H1 (cell line): ENCODE measurements around the gene RNASE7. TPM values are rescaled to one million over a fixed set of nuclear protein-coding genes. Genes with fewer than 3 reads are reported as not detected.

ENCODE experiments used
- CTCF ChIA-PET: fragments of 300-600 bp; sonication (Branson Sonifier 250); formaldehyde crosslinking; loops from one replicate; lab custom pipeline; 2021; ENCODE audit not compliant: partially characterized antibody; lab: Charles Lee
- POLR2A ChIA-PET: fragments of 300-600 bp; sonication (Branson Sonifier 250); formaldehyde crosslinking; loops from one replicate; lab custom pipeline; 2021; ENCODE audit warnings: inconsistent platforms; ENCODE audit not compliant: partially characterized antibody; lab: Charles Lee
- DNase-seq, 2 experiments: peaks; one replicate each; pipeline versions ENCODE4 v3.0.0 to v3.0.0-alpha.2; 2010 to 2022; ENCODE audit warnings: low spot score in 2 of 2, low read depth in 1 of 2, mixed read lengths in 1 of 2
- FAIRE-seq: peaks from 2 replicates; lab custom pipeline; 2011; peaks lifted over from hg19 to GRCh38; lab: Jason Lieb, UNC
- H2AFZ ChIP-seq: 2 replicates; pipeline ENCODE4 v1.8.1; 2012; ENCODE audit warnings: low read length, inconsistent platforms
- H2AK5ac ChIP-seq: 2 replicates; pipeline ENCODE4 v1.6.1; 2013; ENCODE audit warnings: low read depth, low read length
- H2BK120ac ChIP-seq: replicated peaks from 2 replicates; pipeline ENCODE3; 2013; ENCODE audit warnings: low read depth, low read length, inconsistent platforms
- H2BK12ac ChIP-seq: 2 replicates; pipeline ENCODE4 v1.6.1; 2013; ENCODE audit warnings: low read depth, low read length
- H2BK15ac ChIP-seq: 2 replicates; pipeline ENCODE4 v1.6.1; 2013; ENCODE audit warnings: low read length
- H2BK20ac ChIP-seq: 2 replicates; pipeline ENCODE4 v1.6.1; 2013; ENCODE audit warnings: low read length
- H2BK5ac ChIP-seq: 2 replicates; pipeline ENCODE4 v1.6.1; 2013; ENCODE audit warnings: low read depth, low read length
- H3K14ac ChIP-seq: 2 replicates; pipeline ENCODE4 v1.6.1; 2013; ENCODE audit warnings: inconsistent platforms; ENCODE audit not compliant: insufficient read length
- H3K18ac ChIP-seq: 2 replicates; pipeline ENCODE4 v1.6.1; 2013; ENCODE audit warnings: low read length; ENCODE audit errors: extremely low read depth
- H3K23ac ChIP-seq: 2 replicates; pipeline ENCODE4 v1.6.1; 2013; ENCODE audit warnings: inconsistent platforms; ENCODE audit not compliant: insufficient read length
- H3K23me2 ChIP-seq: 2 replicates; pipeline ENCODE4 v1.6.1; 2013; ENCODE audit warnings: low read depth, low read length
- H3K27ac ChIP-seq: 2 replicates; pipeline ENCODE4 v1.6.1; 2011; ENCODE audit warnings: low read depth, low read length, inconsistent platforms
- H3K27me3 ChIP-seq, 4 experiments: replicated peaks in 1 of 4; 1 replicate in 1 of 4; 2 replicates in 3 of 4; pipeline versions ENCODE4 v1.6.1 to v1.8.1; 2011 to 2013; ENCODE audit warnings: low read length in 3 of 4, mild to moderate bottlenecking in 3 of 4, inconsistent platforms in 2 of 4, mixed read lengths in 2 of 4, moderate library complexity in 1 of 4; ENCODE audit not compliant: control insufficient read depth in 3 of 4, insufficient read depth in 3 of 4; ENCODE audit errors: extremely low read depth in 1 of 4
- H3K36me3 ChIP-seq, 4 experiments: 2 replicates each; pipeline versions ENCODE4 v1.6.1 to v1.8.1; 2011 to 2013; ENCODE audit warnings: mild to moderate bottlenecking in 4 of 4, low read length in 3 of 4, moderate library complexity in 2 of 4, control low read depth in 1 of 4, inconsistent platforms in 1 of 4; ENCODE audit not compliant: insufficient read depth in 4 of 4, control insufficient read depth in 2 of 4
- H3K4ac ChIP-seq: replicated peaks from 2 replicates; pipeline ENCODE3; 2013; ENCODE audit warnings: low read length, low read depth, mixed read lengths, inconsistent platforms; ENCODE audit not compliant: insufficient read length
- H3K4me1 ChIP-seq, 4 experiments: replicated peaks in 1 of 4; 1 replicate in 1 of 4; 2 replicates in 3 of 4; pipeline versions ENCODE4 v1.6.1 to v1.8.1; 2011 to 2013; ENCODE audit warnings: low read length in 3 of 4, inconsistent platforms in 2 of 4, mixed read lengths in 1 of 4; ENCODE audit not compliant: insufficient read depth in 4 of 4, control insufficient read depth in 3 of 4
- H3K4me2 ChIP-seq, 2 experiments: 2 replicates each; pipeline versions ENCODE4 v1.6.1 to v1.8.1; 2011 to 2013; ENCODE audit warnings: low read depth in 2 of 2, low read length in 2 of 2, control low read depth in 1 of 2, inconsistent platforms in 1 of 2, mild to moderate bottlenecking in 1 of 2; ENCODE audit not compliant: insufficient read depth in 1 of 2
- H3K4me3 ChIP-seq, 4 experiments: fragments of 200-600, 300-600 bp in 1 of 4; sonication (generic), shearing (Covaris generic), sonication (Bioruptor Twin) in 1 of 4; 2 replicates each; pipeline versions ENCODE4 v1.5.1 to v1.8.1; 2011 to 2016; ENCODE audit warnings: low read length in 4 of 4, low read depth in 3 of 4, control low read depth in 2 of 4, inconsistent platforms in 2 of 4, mild to moderate bottlenecking in 2 of 4, mixed read lengths in 1 of 4, moderate library complexity in 1 of 4; ENCODE audit not compliant: insufficient read depth in 2 of 4; ENCODE audit errors: extremely low read depth in 1 of 4
- H3K56ac ChIP-seq: replicated peaks from 2 replicates; pipeline ENCODE3; 2013; ENCODE audit warnings: low read depth, mild to moderate bottlenecking, mixed read lengths, low read length, inconsistent platforms; ENCODE audit not compliant: insufficient read length
- H3K79me1 ChIP-seq: 2 replicates; pipeline ENCODE4 v1.6.1; 2013; ENCODE audit warnings: low read depth, low read length, control low read depth
- H3K79me2 ChIP-seq, 2 experiments: 2 replicates each; pipeline versions ENCODE4 v1.6.1 to v1.8.1; 2012 to 2013; ENCODE audit warnings: low read length in 2 of 2, mild to moderate bottlenecking in 2 of 2, inconsistent platforms in 1 of 2; ENCODE audit not compliant: insufficient read depth in 2 of 2, control insufficient read depth in 1 of 2
- H3K9ac ChIP-seq, 4 experiments: replicated peaks in 1 of 4; 1 replicate in 1 of 4; 2 replicates in 3 of 4; pipeline versions ENCODE4 v1.6.1 to v1.8.1; 2011 to 2013; ENCODE audit warnings: low read depth in 3 of 4, low read length in 3 of 4, control low read depth in 2 of 4, mild to moderate bottlenecking in 2 of 4, moderate library complexity in 2 of 4, inconsistent platforms in 1 of 4; ENCODE audit errors: extremely low read depth in 1 of 4
- H3K9me3 ChIP-seq, 2 experiments: 2 replicates each; pipeline versions ENCODE4 v1.6.1 to v1.8.1; 2012 to 2013; ENCODE audit warnings: mild to moderate bottlenecking in 2 of 2, moderate library complexity in 2 of 2, control low read depth in 1 of 2, inconsistent platforms in 1 of 2, low read depth in 1 of 2, low read length in 1 of 2, mixed read lengths in 1 of 2; ENCODE audit not compliant: insufficient read depth in 2 of 2
- H4K20me1 ChIP-seq, 2 experiments: replicated peaks in 1 of 2; 2 replicates each; pipeline versions ENCODE3 to v1.8.1; 2011 to 2013; ENCODE audit warnings: inconsistent platforms in 2 of 2, low read length in 2 of 2, mild to moderate bottlenecking in 1 of 2; ENCODE audit not compliant: insufficient read depth in 2 of 2, control insufficient read depth in 1 of 2
- H4K5ac ChIP-seq: 2 replicates; pipeline ENCODE4 v1.6.1; 2013; ENCODE audit warnings: low read length, low read depth, mixed read lengths, inconsistent platforms; ENCODE audit not compliant: insufficient read length
- H4K8ac ChIP-seq: 2 replicates; pipeline ENCODE4 v1.8.0; 2013; ENCODE audit warnings: mild to moderate bottlenecking, moderate library complexity, low read length, inconsistent platforms; ENCODE audit not compliant: insufficient read depth; ENCODE audit errors: extremely low read depth
- H4K91ac ChIP-seq: replicated peaks from 2 replicates; pipeline ENCODE3; 2013; ENCODE audit warnings: low read length, mixed read lengths, inconsistent platforms; ENCODE audit not compliant: insufficient read length
- JUND ChIP-seq: IDR thresholded peaks from 2 replicates; pipeline ENCODE4 v1.6.1; 2011; ENCODE audit warnings: mild to moderate bottlenecking, improper control_type of control experiment, low read length
- KDM4A ChIP-seq: IDR thresholded peaks from one replicate; pipeline ENCODE4 v1.7.1; 2012; ENCODE audit warnings: low read depth, mild to moderate bottlenecking, moderate library complexity, low read length, inconsistent platforms; ENCODE audit not compliant: severe bottlenecking
- RAD21 ChIP-seq, 2 experiments: IDR thresholded peaks in 1 of 2; conservative IDR thresholded peaks in 1 of 2; 2 replicates each; pipeline ENCODE4 v1.6.1; 2011; ENCODE audit warnings: low read depth in 2 of 2, low read length in 2 of 2, improper control_type of control experiment in 1 of 2, inconsistent platforms in 1 of 2, mild to moderate bottlenecking in 1 of 2, moderate library complexity in 1 of 2
- SP2 ChIP-seq: IDR thresholded peaks from 2 replicates; pipeline ENCODE4 v1.6.1; 2012; ENCODE audit warnings: mild to moderate bottlenecking, low read length, inconsistent platforms
- WGBS, 2 experiments: shearing (Covaris generic) in 1 of 2; methylation state at CpG; one replicate each; pipeline versions ENCODE4 v1.1.6 to v1.1.7; 2013 to 2015; ENCODE audit warnings: low lambda C conversion rate in 2 of 2, mixed read lengths in 2 of 2, inconsistent platforms in 1 of 2, low coverage in 1 of 2, missing lambda C conversion rate in 1 of 2; ENCODE audit not compliant: insufficient replicate concordance in 2 of 2, insufficient coverage in 1 of 2, insufficient read length in 1 of 2; ENCODE audit errors: extremely low coverage in 1 of 2, missing lambda C conversion rate in 1 of 2; 5-methylcytosine and 5-hydroxymethylcytosine counted together
- polyA plus RNA-seq, 7 experiments: library from polyadenylated mRNA; depleted of rRNA in 3 of 7; stranded (reverse) in 5 of 7; unstranded in 2 of 7; fragments of >200 nt in 5 of 7; fragments of 200-250 nt in 2 of 7; gene quantifications; 1 replicate in 5 of 7; 2 replicates in 1 of 7; 4 replicates in 1 of 7; pipeline versions ENCODE4 v1.2.1 to v1.2.3, GENCODE V29; 2011 to 2013; ENCODE audit warnings: missing spikeins in 2 of 7, mixed read lengths in 2 of 7
- total RNA-seq: library from RNA; stranded (reverse); fragmentation: NEBNext Ultra II Directional; extraction: Animal tissue kit (Norgen Biotek cat#: 25700); gene quantifications from 2 replicates; pipeline ENCODE4 v1.2.1, GENCODE V29; 2021
- TF ChIP-seq, protein P1 (sequence below): IDR thresholded peaks from 2 replicates; pipeline ENCODE4 v1.6.1; 2012; ENCODE audit warnings: inconsistent platforms

Gene RNASE7
- total and polyA plus RNA-seq, 2 of the 8 experiments (the other 6 are each of a cell fraction or from before 2014, with no cell fraction given), result not detected

DNA sequence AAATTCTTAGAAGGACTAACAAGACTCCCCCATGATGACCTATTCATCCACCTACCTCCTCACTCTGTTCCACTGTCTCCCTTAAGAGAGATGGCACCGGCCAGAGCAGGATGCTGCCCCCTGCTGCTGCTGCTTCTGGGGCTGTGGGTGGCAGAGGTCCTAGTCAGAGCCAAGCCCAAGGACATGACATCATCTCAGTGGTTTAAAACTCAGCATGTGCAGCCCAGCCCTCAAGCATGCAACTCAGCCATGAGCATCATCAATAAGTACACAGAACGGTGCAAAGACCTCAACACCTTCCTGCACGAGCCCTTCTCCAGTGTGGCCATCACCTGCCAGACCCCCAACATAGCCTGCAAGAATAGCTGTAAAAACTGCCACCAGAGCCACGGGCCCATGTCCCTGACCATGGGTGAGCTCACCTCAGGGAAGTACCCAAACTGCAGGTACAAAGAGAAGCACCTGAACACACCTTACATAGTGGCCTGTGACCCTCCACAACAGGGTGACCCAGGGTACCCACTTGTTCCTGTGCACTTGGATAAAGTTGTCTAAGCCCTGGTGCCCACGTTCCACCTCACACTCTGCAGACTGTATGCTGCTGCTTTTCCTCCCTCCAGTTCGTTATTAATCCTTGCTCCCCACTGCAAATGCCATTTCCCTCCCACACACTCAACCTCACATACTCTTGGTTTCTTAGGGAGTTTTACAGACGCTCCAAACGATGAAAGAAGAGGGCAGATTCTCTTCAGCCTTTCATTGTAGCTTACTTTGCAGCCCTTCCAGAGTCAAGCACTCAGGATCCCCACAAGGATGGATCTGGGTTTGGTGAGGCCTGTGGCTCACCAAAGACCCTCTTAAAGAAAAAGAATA, 15.9 kb downstream of the RNASE7 start, which contains the start of gene RNASE8:
Gene RNASE8, plus strand, starts transcription at position 20 of the 873 bp plus-strand sequence. Its CDS starts 71 bp downstream, at position 91.
- Histone ChIP-seq H3K4me1 (peaks cover 0 to 3% (median 0%) of the 10 kb centered on the region in 4 experiments; a peak in 2 of 7 replicates), H3K36me3 (no peaks in the 10 kb centered on the region), H2BK20ac (no peak within 1 kb of the TSS), H4K91ac (no peak within 1 kb of the TSS), H3K4me2 (no peak within 1 kb of the TSS), H3K9ac (no peak within 1 kb of the TSS), H3K14ac (no peak within 1 kb of the TSS), H3K27me3 (no peaks in the 10 kb centered on the region; a peak in 1 of 7 replicates), H3K79me1 (no peaks in the 10 kb centered on the region), H3K23ac (no peak within 1 kb of the TSS), H3K79me2 (no peaks in the 10 kb centered on the region), H4K8ac (no peak within 1 kb of the TSS), H3K18ac (no peak within 1 kb of the TSS), H4K20me1 (no peaks in the 10 kb centered on the region), H3K4me3 (no peak within 1 kb of the TSS), H4K5ac (no peak within 1 kb of the TSS), H2BK15ac (no peak within 1 kb of the TSS), H2BK12ac (no peak within 1 kb of the TSS), H2AFZ (no peak within 1 kb of the TSS), H3K4ac (no peak within 1 kb of the TSS), H2AK5ac (no peak within 1 kb of the TSS), H2BK120ac (no peak within 1 kb of the TSS), H3K23me2 (no peaks in the 10 kb centered on the region), H3K27ac (no peak within 1 kb of the TSS), H2BK5ac (no peak within 1 kb of the TSS), H3K56ac (no peak within 1 kb of the TSS), H3K9me3 (no peaks in the 10 kb centered on the region)
- FAIRE-seq (no peak), DNase-seq (no peak)
- CTCF ChIA-PET, result interaction anchor here (0.9 to 3.4 kb wide), 9 partner anchors 9 to 53 kb away, joined by 3 to 18 read pairs (median 4); no protein-coding TSS in a partner anchor
- WGBS, 2 experiments, result 86% methylated on average over 8 of the region's 8 CpGs; no CpG with 5 or more reads in 1 of the 2 experiments
- POLR2A ChIA-PET, result interaction anchor here (1.3 to 2.2 kb wide), 4 partner anchors 10 to 35 kb away, joined by 4 to 7 read pairs (median 4); partner anchors contain the start of gene ARHGEF40
- TF ChIP-seq, protein P1, sequence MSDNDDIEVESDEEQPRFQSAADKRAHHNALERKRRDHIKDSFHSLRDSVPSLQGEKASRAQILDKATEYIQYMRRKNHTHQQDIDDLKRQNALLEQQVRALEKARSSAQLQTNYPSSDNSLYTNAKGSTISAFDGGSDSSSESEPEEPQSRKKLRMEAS, result no peak
- TF ChIP-seq KDM4A, result no peak
- TF ChIP-seq SP2, result no peak
- no peak for TF ChIP-seq JUND
- TF ChIP-seq RAD21 (IDR thresholded peaks at IDR 0.05 in 1 of 2, conservative IDR thresholded peaks at IDR 0.05 in 1 of 2; ENCODE audit: low read depth in 2 of 2, low read length in 2 of 2), result no peak
